GM10266 (cell line): ENCODE measurements around the gene MEX3C.

Experiments
- DNase-seq: peaks from one replicate; pipeline ENCODE4 v3.0.0; 2012; ENCODE audit errors: extremely low spot score
- CTCF ChIP-seq: IDR thresholded peaks from 2 replicates; pipeline ENCODE4 v1.5.1; 2012; ENCODE audit warnings: mild to moderate bottlenecking, low read depth; ENCODE audit not compliant: control insufficient read depth, insufficient read depth; ENCODE audit errors: missing control alignments

The MEX3C gene

GRCh38 chr18:51197661-51198424 lies at the start of gene MEX3C:
TSS of gene MEX3C (minus strand) at chr18:51197681. CDS start at chr18:51197320, 361 bp downstream.
- peak; percentile 13 for TF ChIP-seq CTCF
- peak; percentile 95 for DNase-seq

- DNase-seq, result no peak
- TF ChIP-seq CTCF, result no peak
These were observed 43.7 kb upstream of the MEX3C start for GRCh38 chr18:51241226-51241625.

GRCh38 chr18:51236225-51236624 lies 38.7 kb upstream of the MEX3C start:
- no peak for TF ChIP-seq CTCF
- DNase-seq, result no peak

GRCh38 chr18:51235009-51235789 lies 37.7 kb upstream of the MEX3C start:
- no peak for TF ChIP-seq CTCF

GRCh38 chr18:51234117-51235008 lies 36.9 kb upstream of the MEX3C start:
- DNase-seq, result no peak

More at GRCh38 chr18:51235009-51235789, 37.7 kb upstream of the MEX3C start:
- DNase-seq, result peak; percentile 30

GRCh38 chr18:51229328-51229727 lies 31.8 kb upstream of the MEX3C start:
- TF ChIP-seq CTCF, result no peak
- DNase-seq, result no peak

More at GRCh38 chr18:51234117-51235008, 36.9 kb upstream of the MEX3C start:
- TF ChIP-seq CTCF, result no peak
